PC-9 (cell line): ENCODE measurements around the gene COQ4. TPM values are rescaled to one million over a fixed set of nuclear protein-coding genes. Genes with fewer than 3 reads are reported as not detected.

ENCODE experiments used
- BruUV-seq: library from RNA; stranded (reverse); fragments of 400-500 nt; replicated peaks from 2 replicates; lab custom pipeline; 2021; lab: Mats Ljungman, UMichigan
- CTCF ChIA-PET: fragments of 300-600 bp; sonication (Branson Sonifier 250); formaldehyde crosslinking; loops from one replicate; lab custom pipeline; 2022; ENCODE audit warnings: antibody characterized with exemption; lab: Charles Lee
- POLR2A ChIA-PET: fragments of 300-600 bp; sonication (Branson Sonifier 250); formaldehyde crosslinking; loops from one replicate; lab custom pipeline; 2022; ENCODE audit warnings: antibody characterized with exemption; ENCODE audit not compliant: unreplicated experiment; lab: Charles Lee
- DNase-seq, 2 experiments: peaks; one replicate each; pipeline versions ENCODE4 v3.0.0 to v3.0.0-alpha.2; 2015 to 2022; ENCODE audit warnings: mixed read lengths in 1 of 2
- H2AFZ ChIP-seq: fragments of 200-600 bp; sonication (generic); 2 replicates; pipeline ENCODE4 v1.8.1; 2017; ENCODE audit warnings: antibody characterized with exemption
- H3F3A ChIP-seq: fragments of 200-600 bp; sonication (generic); 2 replicates; pipeline ENCODE4 v1.8.1; 2017; ENCODE audit warnings: antibody characterized with exemption, mild to moderate bottlenecking, low read depth; ENCODE audit not compliant: insufficient read depth
- H3K27ac ChIP-seq: fragments of 200-600 bp; sonication (generic); 2 replicates; pipeline ENCODE4 v1.6.1; 2016; ENCODE audit warnings: mixed run types
- H3K27me3 ChIP-seq: fragments of 200-600 bp; sonication (generic); 2 replicates; pipeline ENCODE4 v1.6.1; 2016; ENCODE audit warnings: low read depth, mixed run types; ENCODE audit not compliant: insufficient read depth
- H3K36me3 ChIP-seq: fragments of 200-600 bp; sonication (generic); 2 replicates; pipeline ENCODE4 v1.6.1; 2016; ENCODE audit warnings: low read depth, mixed run types
- H3K4me1 ChIP-seq: fragments of 200-600 bp; sonication (generic); replicated peaks from 2 replicates; pipeline ENCODE4 v1.6.1; 2016; ENCODE audit warnings: mixed run types; ENCODE audit not compliant: insufficient read depth
- H3K4me2 ChIP-seq: fragments of 200-600 bp; sonication (generic); 2 replicates; pipeline ENCODE4 v1.6.1; 2017; ENCODE audit warnings: mixed run types
- H3K4me3 ChIP-seq: fragments of 200-600 bp; sonication (generic); 2 replicates; pipeline ENCODE4 v1.6.1; 2016; ENCODE audit warnings: mixed run types
- H3K79me2 ChIP-seq: fragments of 200-600 bp; sonication (generic); 2 replicates; pipeline ENCODE4 v1.6.1; 2017; ENCODE audit warnings: low read depth, mixed run types
- H3K9me2 ChIP-seq: fragments of 200-600 bp; sonication (generic); 2 replicates; pipeline ENCODE4 v1.8.1; 2017; ENCODE audit warnings: mild to moderate bottlenecking; ENCODE audit not compliant: insufficient read depth
- H3K9me3 ChIP-seq: fragments of 200-600 bp; sonication (generic); 2 replicates; pipeline ENCODE4 v1.8.1; 2016; ENCODE audit warnings: low read depth; ENCODE audit not compliant: insufficient read depth
- H4K20me1 ChIP-seq: fragments of 200-600 bp; sonication (generic); 2 replicates; pipeline ENCODE4 v1.8.1; 2017; ENCODE audit not compliant: insufficient read depth
- CTCF ChIP-seq: fragments of 200-600 bp; sonication (generic); conservative IDR thresholded peaks from 2 replicates; pipeline ENCODE4 v1.6.1; 2017; ENCODE audit warnings: mixed run types, antibody characterized with exemption, mild to moderate bottlenecking, moderate library complexity
- EZH2 ChIP-seq: fragments of 200-600 bp; sonication (generic); IDR thresholded peaks from 2 replicates; pipeline ENCODE4 v1.8.0; 2017; ENCODE audit warnings: antibody characterized with exemption, low read depth
- intact Hi-C: fragments of 100-400 bp; cut with micrococcal nuclease; formaldehyde crosslinking; loops from one replicate; pipeline ENCODE4 v1.10.0; 2022; ENCODE audit not compliant: unreplicated experiment
- total RNA-seq: library from RNA; stranded (reverse); gene quantifications from 2 replicates; pipeline ENCODE4 v1.2.3, GENCODE V29; 2021

Gene COQ4
- total RNA-seq, 1 experiment from 2014 or later = 81.8 TPM

DNA sequence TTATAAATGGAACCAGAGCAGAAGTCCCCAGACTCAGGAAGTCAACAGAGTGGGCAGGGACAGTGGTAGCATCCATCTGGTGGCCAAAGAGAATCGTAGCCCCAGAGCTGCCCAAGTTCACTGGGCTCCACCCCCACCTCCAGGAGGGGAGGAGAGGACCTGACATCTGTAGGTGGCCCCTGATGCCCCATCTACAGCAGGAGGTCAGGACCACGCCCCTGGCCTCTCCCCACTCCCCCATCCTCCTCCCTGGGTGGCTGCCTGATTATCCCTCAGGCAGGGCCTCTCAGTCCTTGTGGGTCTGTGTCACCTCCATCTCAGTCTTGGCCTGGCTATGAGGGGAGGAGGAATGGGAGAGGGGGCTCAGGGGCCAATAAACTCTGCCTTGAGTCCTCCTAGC, 38.2 kb downstream of the COQ4 start:
- Histone ChIP-seq H2AFZ (no peak overlapping the region), H3K4me3 (no peak overlapping the region), H3K27me3 (no peaks in the 10 kb centered on the region), H3F3A (peaks cover 14% of the 10 kb centered on the region), H3K36me3 (no peaks in the 10 kb centered on the region), H3K27ac (no peak overlapping the region), H3K9me2 (no peaks in the 10 kb centered on the region), H3K9me3 (no peaks in the 10 kb centered on the region), H3K79me2 (no peaks in the 10 kb centered on the region), H3K4me2 (no peak overlapping the region), H4K20me1 (no peaks in the 10 kb centered on the region), H3K4me1 (peaks cover 12% of the 10 kb centered on the region)
- ChIA-PET POLR2A (interaction anchor here (0.8 kb wide), 1 partner anchor 198 kb away, joined by 5 read pairs; no protein-coding TSS in a partner anchor), CTCF (interaction anchor here (0.6 to 0.7 kb wide), 2 partner anchors 163 to 248 kb away, joined by 3 read pairs; no protein-coding TSS in a partner anchor)
- TF ChIP-seq CTCF (no peak), EZH2 (no peak)
- intact Hi-C loops = loop anchor here (5.0 kb wide), 1 partner anchor 276 kb away; no protein-coding TSS in a partner anchor
- BruUV-seq = no TSS peak
- DNase-seq = no peak

- POLR2A ChIA-PET = interaction anchor here (0.8 kb wide), 1 partner anchor 197 kb away, joined by 5 read pairs; no protein-coding TSS in a partner anchor
- H3K27ac ChIP-seq = no peak overlapping the region
Observed at GRCh38 chr9:128361296-128361985, 38.8 kb downstream of the COQ4 start.

More at GRCh38 chr9:128361296-128361985, 38.8 kb downstream of the COQ4 start:
- Histone ChIP-seq H4K20me1 (no peaks in the 10 kb centered on the region), H2AFZ (no peak overlapping the region), H3F3A (peaks cover 14% of the 10 kb centered on the region), H3K9me2 (no peaks in the 10 kb centered on the region), H3K27me3 (no peaks in the 10 kb centered on the region), H3K9me3 (no peaks in the 10 kb centered on the region), H3K36me3 (no peaks in the 10 kb centered on the region), H3K4me2 (peak overlapping the region; percentile 89), H3K4me3 (peak overlapping the region; percentile 53; the same call in 1 of the 2 replicates), H3K4me1 (peaks cover 12% of the 10 kb centered on the region), H3K79me2 (no peaks in the 10 kb centered on the region)
- intact Hi-C loops = loop anchor here (5.0 kb wide), 1 partner anchor 276 kb away; no protein-coding TSS in a partner anchor
- DNase-seq = no peak
- CTCF ChIA-PET = interaction anchor here (0.6 to 1.6 kb wide), 7 partner anchors 37 to 250 kb away, joined by 3 to 8 read pairs (median 4); no protein-coding TSS in a partner anchor
- no TSS peak for BruUV-seq
- TF ChIP-seq CTCF (no peak), EZH2 (no peak)
